ENCODE data around the gene BLOC1S4.
A peak's percentile ranks its signal among the peaks of the same experiment; 100 is the strongest.
"Not testable (repeated sequence)": the region's sequence is repeated elsewhere in the genome, so short reads cannot be mapped to it uniquely, and the experiment has no call there.

The BLOC1S4 gene

GRCh38 chr4:6716018-6716911, at the start of gene BLOC1S4:
BLOC1S4 (plus strand) TSS chr4:6716174; CDS start chr4:6716210, 36 bp downstream.
- peak; percentile 96 for DNase-seq (ENCODE audit: low spot score)

- DNase-seq (ENCODE audit: low spot score), result peak; percentile 75
These were observed 47.6 kb upstream of the BLOC1S4 start for GRCh38 chr4:6668391-6668790.

GRCh38 chr4:6671648-6672047, 44.3 kb upstream of the BLOC1S4 start:
- DNase-seq (ENCODE audit: low spot score), result no peak

- DNase-seq (ENCODE audit: low spot score), result no peak
These were observed 43.8 kb upstream of the BLOC1S4 start for GRCh38 chr4:6672131-6672530.

GRCh38 chr4:6672541-6673190, 43.3 kb upstream of the BLOC1S4 start:
- not testable (repeated sequence) for DNase-seq (ENCODE audit: low spot score)

- not testable (repeated sequence) for DNase-seq (ENCODE audit: low spot score)
These were observed 42.7 kb upstream of the BLOC1S4 start for GRCh38 chr4:6673191-6673659.

- peak; percentile 99 for DNase-seq (ENCODE audit: low spot score)
These were observed 42.1 kb upstream of the BLOC1S4 start for GRCh38 chr4:6673660-6674499.

GRCh38 chr4:6674500-6675149, 41.3 kb upstream of the BLOC1S4 start:
- no peak for DNase-seq (ENCODE audit: low spot score)

GRCh38 chr4:6676722-6677558, 39.0 kb upstream of the BLOC1S4 start:
- no peak for DNase-seq (ENCODE audit: low spot score)

GRCh38 chr4:6680372-6681034, 35.5 kb upstream of the BLOC1S4 start:
- DNase-seq (ENCODE audit: low spot score), result no peak

GRCh38 chr4:6681191-6681590, 34.8 kb upstream of the BLOC1S4 start:
- DNase-seq (ENCODE audit: low spot score), result no peak

GRCh38 chr4:6682862-6683590, 32.9 kb upstream of the BLOC1S4 start:
- DNase-seq (ENCODE audit: low spot score), result no peak

- no peak for DNase-seq (ENCODE audit: low spot score)
These were observed 31.3 kb upstream of the BLOC1S4 start for GRCh38 chr4:6684656-6685055.

- DNase-seq (ENCODE audit: low spot score), result no peak
These were observed 29.7 kb upstream of the BLOC1S4 start for GRCh38 chr4:6686104-6686787.

- DNase-seq (ENCODE audit: low spot score), result no peak
These were observed 27.8 kb upstream of the BLOC1S4 start for GRCh38 chr4:6687947-6688878.

GRCh38 chr4:6688879-6689505, 27.0 kb upstream of the BLOC1S4 start:
- DNase-seq (ENCODE audit: low spot score), result peak; percentile 98

- DNase-seq (ENCODE audit: low spot score), result no peak
These were observed 26.4 kb upstream of the BLOC1S4 start for GRCh38 chr4:6689506-6689960.

Data from hepatic stellate cell (primary cell).